Esophagus muscularis mucosa (tissue), 4 donors: ENCODE data around the gene FDX2.

Source experiments
- CTCF ChIP-seq, 3 experiments: fragments of 200-600 bp in 2 of 3; fragments of 450-650 bp in 1 of 3; sonication (generic) in 2 of 3; IDR thresholded peaks; one replicate each; pipeline ENCODE4 v1.5.1; 2017 to 2019; ENCODE audit warnings: antibody characterized with exemption in 3 of 3, mild to moderate bottlenecking in 2 of 3, moderate library complexity in 1 of 3
- EP300 ChIP-seq: sonication (generic); formaldehyde crosslinking; IDR thresholded peaks from one replicate; pipeline ENCODE4 v1.6.1; 2017; ENCODE audit warnings: antibody characterized with exemption
- POLR2A ChIP-seq: fragments of 450-650 bp; IDR thresholded peaks from one replicate; pipeline ENCODE4 v1.6.1; 2017; ENCODE audit warnings: antibody characterized with exemption, moderate library complexity, mild to moderate bottlenecking, low read depth
- POLR2AphosphoS5 ChIP-seq, 2 donors: sonication (generic); formaldehyde crosslinking; IDR thresholded peaks; one replicate each; pipeline ENCODE4 v1.6.1; 2017; ENCODE audit warnings: antibody characterized with exemption in 2 of 2

GRCh38 chr19:10328558-10329429 is 13.0 kb upstream of the FDX2 start:
- TF ChIP-seq CTCF (IDR thresholded peaks at IDR 0.05) = no peak
- no peak for TF ChIP-seq POLR2A
- TF ChIP-seq POLR2AphosphoS5 (IDR thresholded peaks at IDR 0.05) = no peak
- TF ChIP-seq EP300 = no peak
